HepG2 (cell line): ENCODE results near the gene ARHGAP45. TPM values are rescaled to one million over a fixed set of nuclear protein-coding genes. Genes with fewer than 3 reads are reported as not detected.

Experiments used
- ARNTL ChIP-seq: sonication (generic); formaldehyde crosslinking; IDR thresholded peaks from 2 replicates; pipeline ENCODE4 v1.4.0; 2020; ENCODE audit warnings: mild to moderate bottlenecking, missing genetic modification reagents
- ETV5 ChIP-seq: IDR thresholded peaks from 2 replicates; pipeline ENCODE4 v1.6.1; 2018; ENCODE audit warnings: missing biosample characterization, missing genetic modification reagents, inconsistent platforms, borderline replicate concordance
- GABPA ChIP-seq, 2 experiments: IDR thresholded peaks; 2 replicates each; pipeline ENCODE4 v1.6.1; 2011 to 2016; ENCODE audit warnings: low read depth in 2 of 2, low read length in 1 of 2, missing biosample characterization in 1 of 2, missing genetic modification characterization in 1 of 2
- MAZ ChIP-seq, 2 experiments: sonication (generic) in 1 of 2; formaldehyde crosslinking in 1 of 2; IDR thresholded peaks; 2 replicates each; pipeline versions ENCODE4 v1.5.0 to v1.6.1; 2012 to 2020; ENCODE audit warnings: low read depth in 2 of 2, mild to moderate bottlenecking in 2 of 2, borderline replicate concordance in 1 of 2, improper control_type of control experiment in 1 of 2, low read length in 1 of 2, missing genetic modification reagents in 1 of 2, moderate library complexity in 1 of 2
- SIN3A ChIP-seq: IDR thresholded peaks from 2 replicates; pipeline ENCODE4 v1.6.1; 2011; ENCODE audit warnings: low read depth, mild to moderate bottlenecking, control low read depth, low read length, borderline replicate concordance
- ZFP37 ChIP-seq: sonication (generic); formaldehyde crosslinking; IDR thresholded peaks from 2 replicates; pipeline ENCODE4 v1.4.0; 2020; ENCODE audit warnings: missing genetic modification reagents, borderline replicate concordance
- ZFX ChIP-seq: sonication (generic); formaldehyde crosslinking; IDR thresholded peaks from 2 replicates; pipeline ENCODE4 v1.4.0; 2020; ENCODE audit warnings: mild to moderate bottlenecking, low read depth, missing genetic modification reagents, moderate library complexity
- ZNF251 ChIP-seq: sonication (generic); formaldehyde crosslinking; IDR thresholded peaks from 2 replicates; pipeline ENCODE4 v1.9.0; 2021; ENCODE audit warnings: mild to moderate bottlenecking, missing genetic modification reagents
- ZNF598 ChIP-seq: sonication (generic); formaldehyde crosslinking; IDR thresholded peaks from 2 replicates; pipeline ENCODE4 v1.5.1; 2020; ENCODE audit warnings: mild to moderate bottlenecking, missing genetic modification reagents, borderline replicate concordance
- ZNF619 ChIP-seq: sonication (generic); formaldehyde crosslinking; IDR thresholded peaks from 2 replicates; pipeline ENCODE4 v1.4.0; 2020; ENCODE audit warnings: mild to moderate bottlenecking, missing genetic modification reagents
- ZNF780A ChIP-seq: sonication (generic); formaldehyde crosslinking; IDR thresholded peaks from 2 replicates; pipeline ENCODE4 v1.8.0; 2022; ENCODE audit warnings: mild to moderate bottlenecking, missing genetic modification reagents, moderate library complexity
- polyA plus RNA-seq, 8 experiments: library from polyadenylated mRNA; depleted of rRNA in 3 of 8; stranded (reverse) in 7 of 8; unstranded in 1 of 8; fragments of >200 nt; fragmentation: Illumina TruSeq in 4 of 8; extraction: Trizol in 4 of 8; gene quantifications; 2 replicates each; pipeline versions ENCODE4 v1.2.1 to v1.2.3, GENCODE V29; 2011 to 2016; ENCODE audit warnings: low read depth in 4 of 8, missing spikeins in 1 of 8, mixed read lengths in 1 of 8; ENCODE audit not compliant: insufficient read depth in 1 of 8
- total RNA-seq, 5 experiments: library from RNA; depleted of rRNA; stranded (reverse); fragments of >200 nt; fragmentation: Illumina TruSeq; extraction: Trizol; gene quantifications; 2 replicates each; pipeline ENCODE4 v1.2.3, GENCODE V29; 2016; ENCODE audit warnings: low read depth in 1 of 5
- TF ChIP-seq, protein P1 (sequence below): sonication (generic); formaldehyde crosslinking; IDR thresholded peaks from 2 replicates; pipeline ENCODE4 v1.4.0; 2020; ENCODE audit warnings: low read depth, mild to moderate bottlenecking, missing genetic modification reagents
- TF ChIP-seq, protein P2 (sequence below): sonication (generic); formaldehyde crosslinking; IDR thresholded peaks from 2 replicates; pipeline ENCODE4 v1.8.0; 2022; ENCODE audit warnings: low read depth, missing genetic modification reagents
- TF ChIP-seq, protein P3 (sequence below): sonication (generic); formaldehyde crosslinking; IDR thresholded peaks from 2 replicates; pipeline ENCODE4 v1.8.1; 2022; ENCODE audit warnings: low read depth, mild to moderate bottlenecking, missing genetic modification reagents
- TF ChIP-seq, protein P4 (sequence below): fragments of 450-650 bp; IDR thresholded peaks from 2 replicates; pipeline ENCODE4 v1.6.1; 2017; ENCODE audit warnings: mild to moderate bottlenecking
- TF ChIP-seq, protein P5 (sequence below): IDR thresholded peaks from 2 replicates; pipeline ENCODE4 v1.6.1; 2016; ENCODE audit warnings: control low read depth
- TF ChIP-seq, protein P6 (sequence below): sonication (generic); formaldehyde crosslinking; IDR thresholded peaks from 2 replicates; pipeline ENCODE4 v1.5.1; 2020; ENCODE audit warnings: missing genetic modification reagents, mild to moderate bottlenecking, borderline replicate concordance

The ARHGAP45 gene
- total and polyA plus RNA-seq, 2 of the 13 experiments (the other 11 are each of a cell fraction or from before 2014, with no cell fraction given): 0.84 to 32.0 TPM

DNA sequence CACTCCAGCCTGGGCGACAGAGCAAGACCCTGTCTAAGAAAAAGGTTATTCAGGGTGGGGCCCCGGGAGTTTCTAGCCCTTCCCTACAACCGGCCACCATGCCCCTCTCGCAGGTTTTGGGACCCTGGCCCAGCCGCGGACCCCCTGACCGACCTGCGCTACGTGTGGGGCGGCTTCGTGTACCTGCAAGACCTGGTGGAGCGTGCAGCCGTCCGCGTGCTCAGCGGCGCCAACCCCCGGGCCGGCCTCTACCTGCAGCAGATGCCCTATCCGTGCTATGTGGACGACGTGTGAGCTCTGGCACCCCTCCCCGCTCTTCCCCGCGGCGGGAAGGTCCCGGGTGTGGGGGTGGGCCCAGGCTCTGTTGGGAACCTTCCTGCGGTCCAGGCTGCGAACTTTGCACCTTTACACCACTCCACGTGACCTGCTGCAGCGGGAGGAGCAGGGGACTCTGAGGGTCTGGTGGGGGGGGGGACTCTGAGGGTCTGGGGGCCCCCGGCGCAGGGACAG, 20.8 kb upstream of the ARHGAP45 start (continued):
- TF ChIP-seq, protein P1, sequence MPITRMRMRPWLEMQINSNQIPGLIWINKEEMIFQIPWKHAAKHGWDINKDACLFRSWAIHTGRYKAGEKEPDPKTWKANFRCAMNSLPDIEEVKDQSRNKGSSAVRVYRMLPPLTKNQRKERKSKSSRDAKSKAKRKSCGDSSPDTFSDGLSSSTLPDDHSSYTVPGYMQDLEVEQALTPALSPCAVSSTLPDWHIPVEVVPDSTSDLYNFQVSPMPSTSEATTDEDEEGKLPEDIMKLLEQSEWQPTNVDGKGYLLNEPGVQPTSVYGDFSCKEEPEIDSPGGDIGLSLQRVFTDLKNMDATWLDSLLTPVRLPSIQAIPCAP: no peak
- TF ChIP-seq, protein P2, sequence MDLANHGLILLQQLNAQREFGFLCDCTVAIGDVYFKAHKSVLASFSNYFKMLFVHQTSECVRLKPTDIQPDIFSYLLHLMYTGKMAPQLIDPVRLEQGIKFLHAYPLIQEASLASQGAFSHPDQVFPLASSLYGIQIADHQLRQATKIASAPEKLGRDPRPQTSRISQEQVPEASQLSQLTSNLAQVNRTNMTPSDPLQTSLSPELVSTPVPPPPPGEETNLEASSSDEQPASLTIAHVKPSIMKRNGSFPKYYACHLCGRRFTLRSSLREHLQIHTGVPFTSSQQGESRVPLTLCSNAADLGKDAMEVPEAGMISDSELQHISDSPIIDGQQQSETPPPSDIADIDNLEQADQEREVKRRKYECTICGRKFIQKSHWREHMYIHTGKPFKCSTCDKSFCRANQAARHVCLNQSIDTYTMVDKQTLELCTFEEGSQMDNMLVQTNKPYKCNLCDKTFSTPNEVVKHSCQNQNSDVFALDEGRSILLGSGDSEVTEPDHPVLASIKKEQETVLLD (CRISPR knock-in tag): no peak
- TF ChIP-seq ZFX (CRISPR knock-in tag) (peak; percentile 50; the same call in 1 of the 2 replicates), ZNF619 (CRISPR knock-in tag) (no peak), SIN3A (no peak), ETV5 (CRISPR knock-in tag) (peak; percentile 17; the same call in 1 of the 2 replicates), ZNF780A (no peak), MAZ (IDR thresholded peaks at IDR 0.05; ENCODE audit: borderline replicate concordance, low read depth, low read length) (no peak), MAZ (CRISPR knock-in tag; IDR thresholded peaks at IDR 0.05; ENCODE audit: low read depth) (0 out of 2 replicates have a peak, but pooled peaks have one; percentile 20), ARNTL (CRISPR knock-in tag) (peak; percentile 91), ZNF251 (CRISPR knock-in tag) (no peak), ZNF598 (no peak; the same call in 1 of the 2 replicates), ZFP37 (CRISPR knock-in tag) (peak; percentile 71; the same call in 1 of the 2 replicates), GABPA (IDR thresholded peaks at IDR 0.05; ENCODE audit: low read depth, low read length) (no peak), GABPA (CRISPR knock-in tag; IDR thresholded peaks at IDR 0.05; ENCODE audit: low read depth) (no peak)
- TF ChIP-seq, protein P3, sequence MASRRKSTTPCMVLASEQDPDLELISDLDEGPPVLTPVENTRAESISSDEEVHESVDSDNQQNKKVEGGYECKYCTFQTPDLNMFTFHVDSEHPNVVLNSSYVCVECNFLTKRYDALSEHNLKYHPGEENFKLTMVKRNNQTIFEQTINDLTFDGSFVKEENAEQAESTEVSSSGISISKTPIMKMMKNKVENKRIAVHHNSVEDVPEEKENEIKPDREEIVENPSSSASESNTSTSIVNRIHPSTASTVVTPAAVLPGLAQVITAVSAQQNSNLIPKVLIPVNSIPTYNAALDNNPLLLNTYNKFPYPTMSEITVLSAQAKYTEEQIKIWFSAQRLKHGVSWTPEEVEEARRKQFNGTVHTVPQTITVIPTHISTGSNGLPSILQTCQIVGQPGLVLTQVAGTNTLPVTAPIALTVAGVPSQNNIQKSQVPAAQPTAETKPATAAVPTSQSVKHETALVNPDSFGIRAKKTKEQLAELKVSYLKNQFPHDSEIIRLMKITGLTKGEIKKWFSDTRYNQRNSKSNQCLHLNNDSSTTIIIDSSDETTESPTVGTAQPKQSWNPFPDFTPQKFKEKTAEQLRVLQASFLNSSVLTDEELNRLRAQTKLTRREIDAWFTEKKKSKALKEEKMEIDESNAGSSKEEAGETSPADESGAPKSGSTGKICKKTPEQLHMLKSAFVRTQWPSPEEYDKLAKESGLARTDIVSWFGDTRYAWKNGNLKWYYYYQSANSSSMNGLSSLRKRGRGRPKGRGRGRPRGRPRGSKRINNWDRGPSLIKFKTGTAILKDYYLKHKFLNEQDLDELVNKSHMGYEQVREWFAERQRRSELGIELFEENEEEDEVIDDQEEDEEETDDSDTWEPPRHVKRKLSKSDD (CRISPR knock-in tag): peak; percentile 28; the same call in 1 of the 2 replicates
- TF ChIP-seq, protein P4, sequence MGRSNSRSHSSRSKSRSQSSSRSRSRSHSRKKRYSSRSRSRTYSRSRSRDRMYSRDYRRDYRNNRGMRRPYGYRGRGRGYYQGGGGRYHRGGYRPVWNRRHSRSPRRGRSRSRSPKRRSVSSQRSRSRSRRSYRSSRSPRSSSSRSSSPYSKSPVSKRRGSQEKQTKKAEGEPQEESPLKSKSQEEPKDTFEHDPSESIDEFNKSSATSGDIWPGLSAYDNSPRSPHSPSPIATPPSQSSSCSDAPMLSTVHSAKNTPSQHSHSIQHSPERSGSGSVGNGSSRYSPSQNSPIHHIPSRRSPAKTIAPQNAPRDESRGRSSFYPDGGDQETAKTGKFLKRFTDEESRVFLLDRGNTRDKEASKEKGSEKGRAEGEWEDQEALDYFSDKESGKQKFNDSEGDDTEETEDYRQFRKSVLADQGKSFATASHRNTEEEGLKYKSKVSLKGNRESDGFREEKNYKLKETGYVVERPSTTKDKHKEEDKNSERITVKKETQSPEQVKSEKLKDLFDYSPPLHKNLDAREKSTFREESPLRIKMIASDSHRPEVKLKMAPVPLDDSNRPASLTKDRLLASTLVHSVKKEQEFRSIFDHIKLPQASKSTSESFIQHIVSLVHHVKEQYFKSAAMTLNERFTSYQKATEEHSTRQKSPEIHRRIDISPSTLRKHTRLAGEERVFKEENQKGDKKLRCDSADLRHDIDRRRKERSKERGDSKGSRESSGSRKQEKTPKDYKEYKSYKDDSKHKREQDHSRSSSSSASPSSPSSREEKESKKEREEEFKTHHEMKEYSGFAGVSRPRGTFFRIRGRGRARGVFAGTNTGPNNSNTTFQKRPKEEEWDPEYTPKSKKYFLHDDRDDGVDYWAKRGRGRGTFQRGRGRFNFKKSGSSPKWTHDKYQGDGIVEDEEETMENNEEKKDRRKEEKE: no peak
- TF ChIP-seq, protein P5, sequence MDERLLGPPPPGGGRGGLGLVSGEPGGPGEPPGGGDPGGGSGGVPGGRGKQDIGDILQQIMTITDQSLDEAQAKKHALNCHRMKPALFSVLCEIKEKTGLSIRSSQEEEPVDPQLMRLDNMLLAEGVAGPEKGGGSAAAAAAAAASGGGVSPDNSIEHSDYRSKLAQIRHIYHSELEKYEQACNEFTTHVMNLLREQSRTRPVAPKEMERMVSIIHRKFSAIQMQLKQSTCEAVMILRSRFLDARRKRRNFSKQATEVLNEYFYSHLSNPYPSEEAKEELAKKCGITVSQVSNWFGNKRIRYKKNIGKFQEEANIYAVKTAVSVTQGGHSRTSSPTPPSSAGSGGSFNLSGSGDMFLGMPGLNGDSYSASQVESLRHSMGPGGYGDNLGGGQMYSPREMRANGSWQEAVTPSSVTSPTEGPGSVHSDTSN: no peak
- TF ChIP-seq, protein P6, sequence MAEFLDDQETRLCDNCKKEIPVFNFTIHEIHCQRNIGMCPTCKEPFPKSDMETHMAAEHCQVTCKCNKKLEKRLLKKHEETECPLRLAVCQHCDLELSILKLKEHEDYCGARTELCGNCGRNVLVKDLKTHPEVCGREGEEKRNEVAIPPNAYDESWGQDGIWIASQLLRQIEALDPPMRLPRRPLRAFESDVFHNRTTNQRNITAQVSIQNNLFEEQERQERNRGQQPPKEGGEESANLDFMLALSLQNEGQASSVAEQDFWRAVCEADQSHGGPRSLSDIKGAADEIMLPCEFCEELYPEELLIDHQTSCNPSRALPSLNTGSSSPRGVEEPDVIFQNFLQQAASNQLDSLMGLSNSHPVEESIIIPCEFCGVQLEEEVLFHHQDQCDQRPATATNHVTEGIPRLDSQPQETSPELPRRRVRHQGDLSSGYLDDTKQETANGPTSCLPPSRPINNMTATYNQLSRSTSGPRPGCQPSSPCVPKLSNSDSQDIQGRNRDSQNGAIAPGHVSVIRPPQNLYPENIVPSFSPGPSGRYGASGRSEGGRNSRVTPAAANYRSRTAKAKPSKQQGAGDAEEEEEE: no peak
